ENCODE results near the gene RABGEF1.

Gene RABGEF1

GRCh38 chr7:66860767-66861166, 120.2 kb downstream of the RABGEF1 start:
- DNase-seq: no peak

Measured in T-helper 2 cell (primary cell).